GM12874 (cell line): Measurements from ENCODE around the gene RGS11.

ENCODE experiments used
- CTCF ChIP-seq: IDR thresholded peaks from 2 replicates; pipeline ENCODE4 v1.5.1; 2011; ENCODE audit warnings: low read depth, mild to moderate bottlenecking, control low read depth, low read length, moderate library complexity; ENCODE audit not compliant: insufficient read depth

RGS11 gene

GRCh38 chr16:228151-228851 is 47.4 kb downstream of the RGS11 start:
- TF ChIP-seq CTCF = no peak

GRCh38 chr16:220021-220420 is 55.7 kb downstream of the RGS11 start:
- TF ChIP-seq CTCF = no peak
